ENCODE results near the gene LIN37. TPM values are rescaled to one million over a fixed set of nuclear protein-coding genes. Genes with fewer than 3 reads are reported as not detected.

LIN37 gene
- total and polyA plus RNA-seq, 9 of the 15 experiments (the other 6 are each of a cell fraction or from before 2014, with no cell fraction given) = 1.2 to 12.5 (median 8.6) TPM

DNA sequence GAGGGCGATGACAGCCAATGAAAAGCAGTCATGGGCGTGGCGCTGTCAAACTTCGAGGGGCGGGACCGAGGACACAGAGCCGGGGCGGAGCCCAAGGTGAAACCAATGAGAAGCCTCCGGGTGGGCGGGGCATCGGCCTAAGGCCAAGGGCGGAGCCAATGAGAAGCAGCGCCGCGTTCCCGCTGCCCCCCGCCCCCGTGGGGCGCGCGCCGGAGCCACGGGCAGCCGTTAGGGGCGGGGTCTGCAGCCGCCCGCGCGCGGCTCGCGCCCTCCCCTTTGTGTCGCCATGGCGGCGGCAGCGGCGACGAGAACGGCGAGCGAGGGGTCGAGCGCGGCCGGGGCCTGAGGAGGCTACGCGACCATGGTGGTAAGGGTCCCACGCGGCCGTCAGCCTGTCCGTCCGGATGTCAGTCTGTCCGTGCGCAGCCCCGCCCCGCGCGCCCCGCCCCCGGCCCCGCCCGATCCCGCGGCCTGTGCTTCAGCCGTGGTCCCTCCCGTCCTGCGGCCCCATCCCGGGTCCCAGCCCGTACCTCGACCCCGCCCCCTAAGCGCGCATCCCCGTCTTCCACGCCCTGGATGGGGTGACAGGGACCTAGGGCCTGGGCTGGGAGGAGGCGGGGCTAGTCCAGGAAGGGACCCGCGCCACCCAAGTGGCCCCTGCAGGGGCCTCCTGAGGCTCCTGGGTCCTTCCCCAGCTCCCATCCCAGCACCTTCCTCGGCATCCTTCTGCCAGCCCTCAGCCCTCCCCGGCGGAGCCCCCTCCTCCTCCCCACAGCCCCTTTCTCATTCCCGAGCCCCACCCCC lies 27.1 kb downstream of the LIN37 start, which contains the start of gene ARHGAP33 (continued):
- TF ChIP-seq EWSR1 (IDR thresholded peaks at IDR 0.05; ENCODE audit: borderline replicate concordance, low read depth, partially characterized antibody) = no peak
- peak; percentile 27; the same call in 1 of the 2 replicates for TF ChIP-seq ESRRA (IDR thresholded peaks at IDR 0.05; ENCODE audit: borderline replicate concordance, low read depth)
- peak; percentile 69 for TF ChIP-seq NEUROD1 (IDR thresholded peaks at IDR 0.05; ENCODE audit: borderline replicate concordance, low read depth, low read length, partially characterized antibody)
- TF ChIP-seq, protein P1, sequence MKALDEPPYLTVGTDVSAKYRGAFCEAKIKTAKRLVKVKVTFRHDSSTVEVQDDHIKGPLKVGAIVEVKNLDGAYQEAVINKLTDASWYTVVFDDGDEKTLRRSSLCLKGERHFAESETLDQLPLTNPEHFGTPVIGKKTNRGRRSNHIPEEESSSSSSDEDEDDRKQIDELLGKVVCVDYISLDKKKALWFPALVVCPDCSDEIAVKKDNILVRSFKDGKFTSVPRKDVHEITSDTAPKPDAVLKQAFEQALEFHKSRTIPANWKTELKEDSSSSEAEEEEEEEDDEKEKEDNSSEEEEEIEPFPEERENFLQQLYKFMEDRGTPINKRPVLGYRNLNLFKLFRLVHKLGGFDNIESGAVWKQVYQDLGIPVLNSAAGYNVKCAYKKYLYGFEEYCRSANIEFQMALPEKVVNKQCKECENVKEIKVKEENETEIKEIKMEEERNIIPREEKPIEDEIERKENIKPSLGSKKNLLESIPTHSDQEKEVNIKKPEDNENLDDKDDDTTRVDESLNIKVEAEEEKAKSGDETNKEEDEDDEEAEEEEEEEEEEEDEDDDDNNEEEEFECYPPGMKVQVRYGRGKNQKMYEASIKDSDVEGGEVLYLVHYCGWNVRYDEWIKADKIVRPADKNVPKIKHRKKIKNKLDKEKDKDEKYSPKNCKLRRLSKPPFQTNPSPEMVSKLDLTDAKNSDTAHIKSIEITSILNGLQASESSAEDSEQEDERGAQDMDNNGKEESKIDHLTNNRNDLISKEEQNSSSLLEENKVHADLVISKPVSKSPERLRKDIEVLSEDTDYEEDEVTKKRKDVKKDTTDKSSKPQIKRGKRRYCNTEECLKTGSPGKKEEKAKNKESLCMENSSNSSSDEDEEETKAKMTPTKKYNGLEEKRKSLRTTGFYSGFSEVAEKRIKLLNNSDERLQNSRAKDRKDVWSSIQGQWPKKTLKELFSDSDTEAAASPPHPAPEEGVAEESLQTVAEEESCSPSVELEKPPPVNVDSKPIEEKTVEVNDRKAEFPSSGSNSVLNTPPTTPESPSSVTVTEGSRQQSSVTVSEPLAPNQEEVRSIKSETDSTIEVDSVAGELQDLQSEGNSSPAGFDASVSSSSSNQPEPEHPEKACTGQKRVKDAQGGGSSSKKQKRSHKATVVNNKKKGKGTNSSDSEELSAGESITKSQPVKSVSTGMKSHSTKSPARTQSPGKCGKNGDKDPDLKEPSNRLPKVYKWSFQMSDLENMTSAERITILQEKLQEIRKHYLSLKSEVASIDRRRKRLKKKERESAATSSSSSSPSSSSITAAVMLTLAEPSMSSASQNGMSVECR (CRISPR knock-in tag; IDR thresholded peaks at IDR 0.05) = 0 out of 2 replicates have a peak, but pooled peaks have one; percentile 26
- no peak for TF ChIP-seq ZNF431 (CRISPR knock-in tag; IDR thresholded peaks at IDR 0.05)
- TF ChIP-seq, protein P2, sequence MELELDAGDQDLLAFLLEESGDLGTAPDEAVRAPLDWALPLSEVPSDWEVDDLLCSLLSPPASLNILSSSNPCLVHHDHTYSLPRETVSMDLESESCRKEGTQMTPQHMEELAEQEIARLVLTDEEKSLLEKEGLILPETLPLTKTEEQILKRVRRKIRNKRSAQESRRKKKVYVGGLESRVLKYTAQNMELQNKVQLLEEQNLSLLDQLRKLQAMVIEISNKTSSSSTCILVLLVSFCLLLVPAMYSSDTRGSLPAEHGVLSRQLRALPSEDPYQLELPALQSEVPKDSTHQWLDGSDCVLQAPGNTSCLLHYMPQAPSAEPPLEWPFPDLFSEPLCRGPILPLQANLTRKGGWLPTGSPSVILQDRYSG (tag; conservative IDR thresholded peaks at IDR 0.05; ENCODE audit: low read depth) = no peak
- no peak for TF ChIP-seq ZNF146 (CRISPR knock-in tag; IDR thresholded peaks at IDR 0.05; ENCODE audit: unreplicated experiment)
- peak; percentile 36 for TF ChIP-seq SP2 (IDR thresholded peaks at IDR 0.05; ENCODE audit: extremely low read depth, low read depth, low read length, poor library complexity, severe bottlenecking)
- TF ChIP-seq, protein P3, sequence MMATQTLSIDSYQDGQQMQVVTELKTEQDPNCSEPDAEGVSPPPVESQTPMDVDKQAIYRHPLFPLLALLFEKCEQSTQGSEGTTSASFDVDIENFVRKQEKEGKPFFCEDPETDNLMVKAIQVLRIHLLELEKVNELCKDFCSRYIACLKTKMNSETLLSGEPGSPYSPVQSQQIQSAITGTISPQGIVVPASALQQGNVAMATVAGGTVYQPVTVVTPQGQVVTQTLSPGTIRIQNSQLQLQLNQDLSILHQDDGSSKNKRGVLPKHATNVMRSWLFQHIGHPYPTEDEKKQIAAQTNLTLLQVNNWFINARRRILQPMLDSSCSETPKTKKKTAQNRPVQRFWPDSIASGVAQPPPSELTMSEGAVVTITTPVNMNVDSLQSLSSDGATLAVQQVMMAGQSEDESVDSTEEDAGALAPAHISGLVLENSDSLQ (IDR thresholded peaks at IDR 0.05) = peak; percentile 86
- TF ChIP-seq CBX8 (IDR thresholded peaks at IDR 0.05; ENCODE audit: borderline replicate concordance, extremely low read depth, low read depth, low read length, poor library complexity, severe bottlenecking) = no peak
- TF ChIP-seq MBD2 (IDR thresholded peaks at IDR 0.05; ENCODE audit: borderline replicate concordance, low read depth) = peak; percentile 17; the same call in 1 of the 2 replicates
- 0 out of 4 replicates have a peak, but pooled peaks of 1 of the 2 experiments have one; percentile 28 for TF ChIP-seq RCOR1 (IDR thresholded peaks at IDR 0.05; ENCODE audit: borderline replicate concordance in 1 of 2, low read depth in 2 of 2, low read length in 2 of 2)
- peak; percentile 64; the same call in 1 of the 2 replicates for TF ChIP-seq ATF7 (IDR thresholded peaks at IDR 0.05)
- TF ChIP-seq SP1 (CRISPR knock-in tag; IDR thresholded peaks at IDR 0.05) = 0 out of 2 replicates have a peak, but pooled peaks have one; percentile 61
- TF ChIP-seq MEIS2 (IDR thresholded peaks at IDR 0.05; ENCODE audit: partially characterized antibody) = peak; percentile 78
- TF ChIP-seq NELFE (IDR thresholded peaks at IDR 0.05; ENCODE audit: insufficient read depth, insufficient read length) = no peak
- no peak for TF ChIP-seq PTTG1 (tag; IDR thresholded peaks at IDR 0.05; ENCODE audit: low read depth)

All from K562 (cell line).